GM12873 (cell line): ENCODE measurements around the gene DMRTB1.

Experiments
- TF ChIP-seq, protein P1 (sequence below): IDR thresholded peaks from 2 replicates; pipeline ENCODE4 v1.5.1; 2012; ENCODE audit warnings: low read depth, mild to moderate bottlenecking, moderate library complexity, low read length, control low read depth; ENCODE audit not compliant: insufficient read depth; ENCODE audit errors: missing control alignments

DMRTB1 gene

DNA sequence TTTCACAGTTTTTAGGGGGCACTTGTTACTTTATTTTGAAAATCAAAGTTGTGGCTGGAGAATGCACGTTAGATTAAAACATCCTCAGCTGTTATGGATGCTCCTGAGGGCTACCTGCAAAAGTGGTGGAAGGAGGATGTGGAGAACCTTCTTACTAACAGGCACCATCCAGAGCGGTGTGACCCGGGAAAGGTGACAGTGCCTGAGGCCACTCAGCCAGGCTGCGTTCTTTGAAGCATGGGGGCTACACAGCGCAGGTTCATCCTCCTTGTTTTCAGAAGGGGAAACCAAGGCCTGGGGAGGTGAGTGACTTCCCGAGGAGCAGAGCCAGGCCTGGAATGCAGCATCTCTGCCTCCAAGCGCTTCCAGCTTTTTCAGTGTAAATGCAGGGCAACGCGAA, 24.0 kb downstream of the DMRTB1 start:
- TF ChIP-seq, protein P1, sequence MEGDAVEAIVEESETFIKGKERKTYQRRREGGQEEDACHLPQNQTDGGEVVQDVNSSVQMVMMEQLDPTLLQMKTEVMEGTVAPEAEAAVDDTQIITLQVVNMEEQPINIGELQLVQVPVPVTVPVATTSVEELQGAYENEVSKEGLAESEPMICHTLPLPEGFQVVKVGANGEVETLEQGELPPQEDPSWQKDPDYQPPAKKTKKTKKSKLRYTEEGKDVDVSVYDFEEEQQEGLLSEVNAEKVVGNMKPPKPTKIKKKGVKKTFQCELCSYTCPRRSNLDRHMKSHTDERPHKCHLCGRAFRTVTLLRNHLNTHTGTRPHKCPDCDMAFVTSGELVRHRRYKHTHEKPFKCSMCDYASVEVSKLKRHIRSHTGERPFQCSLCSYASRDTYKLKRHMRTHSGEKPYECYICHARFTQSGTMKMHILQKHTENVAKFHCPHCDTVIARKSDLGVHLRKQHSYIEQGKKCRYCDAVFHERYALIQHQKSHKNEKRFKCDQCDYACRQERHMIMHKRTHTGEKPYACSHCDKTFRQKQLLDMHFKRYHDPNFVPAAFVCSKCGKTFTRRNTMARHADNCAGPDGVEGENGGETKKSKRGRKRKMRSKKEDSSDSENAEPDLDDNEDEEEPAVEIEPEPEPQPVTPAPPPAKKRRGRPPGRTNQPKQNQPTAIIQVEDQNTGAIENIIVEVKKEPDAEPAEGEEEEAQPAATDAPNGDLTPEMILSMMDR: no peak

DNA sequence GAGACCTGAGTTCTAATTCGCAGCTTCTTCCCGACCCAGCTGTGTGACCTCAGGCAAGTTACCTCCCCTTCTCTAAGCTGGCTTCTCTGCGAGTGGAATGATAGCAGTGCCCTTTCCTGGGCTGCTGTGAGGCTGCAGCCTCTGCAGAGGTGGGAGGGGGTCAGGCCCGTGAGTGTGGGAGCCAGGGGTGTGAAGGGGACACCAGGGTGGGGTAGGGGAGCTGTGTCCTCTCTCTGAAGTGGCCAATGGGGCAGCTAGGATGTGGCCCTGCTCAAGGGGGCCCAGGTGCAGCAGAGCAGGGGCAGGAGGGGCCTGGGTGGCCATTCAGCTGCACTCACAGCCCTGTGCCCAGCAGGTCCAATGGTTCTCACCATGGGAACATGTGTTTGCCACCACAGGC, 24.5 kb downstream of the DMRTB1 start:
- TF ChIP-seq, protein P1: no peak

DNA sequence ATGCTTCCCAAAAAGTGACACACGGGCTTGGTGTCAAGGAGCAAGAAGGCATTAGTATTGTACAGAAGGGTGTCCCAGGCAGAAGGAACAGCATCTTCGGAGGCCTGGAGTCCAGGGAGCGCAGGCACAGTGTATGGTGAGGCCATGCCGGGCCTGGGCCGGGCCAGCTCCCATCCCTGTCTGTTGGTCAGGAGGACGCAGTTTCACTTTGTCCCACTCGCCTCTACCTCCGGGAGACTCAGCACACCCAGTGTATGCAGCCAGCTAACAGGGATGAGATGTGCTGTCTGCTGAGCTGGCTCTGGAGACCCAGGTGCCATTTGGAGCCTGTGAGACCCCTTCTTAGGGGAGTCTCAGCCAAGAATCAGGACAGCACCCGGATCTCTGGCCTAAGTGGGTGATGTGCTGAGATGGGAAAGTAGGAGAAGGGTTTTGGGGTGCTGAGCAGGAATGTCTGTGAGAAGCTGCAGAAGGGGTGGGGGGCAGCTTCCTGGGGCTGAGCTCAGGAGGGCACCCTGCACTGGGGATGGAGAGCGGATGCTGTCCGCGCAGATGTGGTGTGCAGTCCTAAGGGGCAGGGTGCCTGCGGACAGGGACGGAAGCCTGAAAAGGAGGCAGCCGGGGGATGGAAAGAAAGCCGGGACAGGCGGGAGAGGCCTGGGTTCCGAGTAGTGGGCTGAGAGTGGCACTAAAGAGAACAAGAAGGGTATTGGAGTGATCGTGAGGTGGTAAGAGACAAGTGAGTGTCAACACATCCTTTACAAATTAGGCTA, 25.7 kb downstream of the DMRTB1 start:
- TF ChIP-seq, protein P1: no peak

DNA sequence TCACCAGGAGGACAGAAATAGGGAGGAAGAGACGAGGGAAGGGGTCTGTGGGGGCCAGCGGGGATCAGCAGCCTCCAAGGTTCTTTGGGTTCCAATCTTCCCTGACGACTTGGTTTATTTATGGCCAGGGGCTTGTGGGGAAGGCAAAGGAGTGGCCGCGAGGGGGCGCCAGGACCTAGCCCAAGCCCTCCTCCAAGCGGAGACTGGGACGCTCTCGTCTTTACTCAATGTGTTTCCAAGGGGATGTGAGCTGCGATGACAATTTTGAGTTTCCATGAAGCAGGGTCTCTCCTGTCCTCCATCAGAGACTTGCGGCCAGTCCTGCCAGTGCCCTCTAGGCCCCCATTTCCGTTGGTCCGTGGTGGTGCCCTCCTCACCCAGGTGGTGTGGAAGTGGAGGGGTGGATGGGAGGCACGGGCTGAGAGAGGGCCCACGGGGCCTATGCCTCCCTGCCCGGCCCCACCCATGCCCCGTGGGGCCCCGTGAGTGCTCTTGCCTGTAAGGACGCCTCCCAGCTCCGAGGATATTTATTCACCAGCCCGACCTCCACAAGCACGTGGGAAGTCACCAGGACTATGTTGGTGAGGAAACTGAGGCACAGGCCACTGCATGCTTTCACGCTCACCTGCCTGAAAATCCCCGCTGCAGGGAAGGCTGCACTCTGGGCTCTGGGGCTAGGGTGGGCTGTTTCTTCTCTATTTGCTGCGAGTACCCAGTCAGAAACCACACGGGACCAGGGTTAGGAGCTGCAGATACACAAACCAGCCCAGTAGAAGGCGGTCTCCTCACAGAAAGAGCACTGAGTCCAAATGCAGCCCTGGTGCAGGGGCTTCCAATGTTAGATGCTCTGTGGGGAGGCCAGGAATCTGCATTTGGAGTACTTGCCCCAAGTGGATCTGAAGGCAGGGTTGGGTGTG, 26.5 kb downstream of the DMRTB1 start:
- TF ChIP-seq, protein P1: peak; percentile 91

DNA sequence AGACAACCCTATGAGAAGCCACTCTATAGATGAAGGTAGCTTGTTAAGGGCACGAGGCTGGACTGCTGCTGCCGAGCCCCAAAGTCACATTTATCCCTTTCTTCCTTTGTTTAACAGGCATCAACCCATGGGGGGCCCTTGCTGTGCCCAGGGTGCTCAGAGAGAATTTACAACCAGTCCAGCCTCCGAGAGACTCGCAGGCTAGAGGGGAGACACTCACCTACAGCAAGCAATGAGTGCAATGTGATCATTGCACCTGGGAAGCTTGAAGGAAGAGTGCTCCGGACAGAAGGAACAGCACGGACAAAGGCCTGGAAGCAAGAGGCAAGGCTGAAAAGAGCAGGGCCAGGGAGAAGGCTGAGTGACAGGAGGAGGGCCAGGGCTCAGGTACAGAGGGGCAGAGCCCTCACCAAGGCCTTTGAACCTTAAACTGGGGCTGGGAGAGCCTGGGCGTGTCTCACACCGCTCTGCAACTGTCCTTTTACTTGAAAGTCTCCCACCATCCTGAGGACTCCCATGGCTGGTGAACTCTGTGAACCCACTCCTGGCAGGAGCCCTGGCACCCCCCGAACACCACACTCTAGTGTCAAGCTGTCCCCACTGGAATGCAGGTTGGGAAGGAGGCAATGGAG, 27.3 kb downstream of the DMRTB1 start:
- TF ChIP-seq, protein P1: no peak

DNA sequence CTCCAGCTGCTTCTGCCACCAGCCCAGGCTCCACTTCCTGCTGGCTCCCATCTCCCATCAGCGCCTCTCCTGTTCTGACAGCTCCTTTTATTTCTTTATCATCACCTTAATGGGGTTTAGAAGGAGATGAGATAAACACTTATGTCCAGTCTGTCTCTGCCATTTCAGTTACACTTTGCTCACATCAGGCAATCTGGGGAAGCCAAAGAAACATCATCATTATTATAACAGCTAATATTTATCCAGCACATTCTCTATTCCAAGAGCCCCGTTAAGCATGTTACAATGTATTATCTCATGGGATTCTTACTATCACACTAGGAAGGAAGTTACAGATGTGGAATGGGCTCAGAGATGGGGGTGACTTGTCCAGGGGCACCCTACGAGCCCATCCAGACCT, 31.2 kb downstream of the DMRTB1 start:
- TF ChIP-seq, protein P1: no peak
